A549 (cell line): ENCODE measurements around the gene AUTS2.

ENCODE experiments used
- BHLHE40 ChIP-seq: IDR thresholded peaks from 2 replicates; pipeline ENCODE4 v1.6.1; 2012; ENCODE audit warnings: low read depth, low read length, inconsistent platforms
- CEBPB ChIP-seq, 2 experiments: fragments of >200 bp in 1 of 2; sonication (Bioruptor Twin) in 1 of 2; formaldehyde crosslinking in 1 of 2; IDR thresholded peaks; 2 replicates each; pipeline ENCODE4 v1.6.1; 2012 to 2016
- CTCF ChIP-seq: fragments of >200 bp; sonication (Bioruptor Twin); formaldehyde crosslinking; IDR thresholded peaks from 3 replicates; pipeline ENCODE4 v1.5.1; 2016
- EP300 ChIP-seq, 2 experiments: fragments of >200 bp; sonication (Bioruptor Twin); formaldehyde crosslinking; IDR thresholded peaks; 2 replicates in 1 of 2; 3 replicates in 1 of 2; pipeline ENCODE4 v1.6.1; 2016 to 2017
- FOSL2 ChIP-seq, 2 experiments: fragments of 450-650 bp in 1 of 2; fragments of >200 bp in 1 of 2; sonication (Bioruptor Twin) in 1 of 2; formaldehyde crosslinking; IDR thresholded peaks; 2 replicates each; pipeline versions ENCODE4 v1.5.0 to v1.6.1; 2016 to 2020; ENCODE audit warnings: mild to moderate bottlenecking in 1 of 2, moderate library complexity in 1 of 2
- HMGXB4 ChIP-seq: fragments of 250-450 bp; sonication (Bioruptor Pico); IDR thresholded peaks from 2 replicates; pipeline ENCODE4 v1.5.0; 2021; ENCODE audit warnings: mild to moderate bottlenecking, moderate library complexity, borderline replicate concordance
- JUNB ChIP-seq: fragments of >200 bp; sonication (Bioruptor Twin); formaldehyde crosslinking; IDR thresholded peaks from 2 replicates; pipeline ENCODE4 v1.6.1; 2016
- KDM1A ChIP-seq: fragments of 200-600 bp; sonication (generic); IDR thresholded peaks from 2 replicates; pipeline ENCODE4 v1.6.1; 2016; ENCODE audit warnings: low read depth, mild to moderate bottlenecking
- MAX ChIP-seq: IDR thresholded peaks from 2 replicates; pipeline ENCODE4 v1.6.1; 2012
- NPAS2 ChIP-seq: fragments of 250-450 bp; sonication (Bioruptor Pico); IDR thresholded peaks from 2 replicates; pipeline ENCODE4 v1.8.0; 2022; ENCODE audit warnings: mild to moderate bottlenecking, moderate library complexity, borderline replicate concordance
- PHF8 ChIP-seq: fragments of 200-600 bp; sonication (generic); IDR thresholded peaks from 2 replicates; pipeline ENCODE4 v1.6.1; 2016; ENCODE audit warnings: low read depth, mild to moderate bottlenecking, antibody characterized with exemption, moderate library complexity, borderline replicate concordance
- POLR2A ChIP-seq: IDR thresholded peaks from 2 replicates; pipeline ENCODE4 v1.6.1; 2012; ENCODE audit warnings: mild to moderate bottlenecking, low read length
- ZNF302 ChIP-seq: fragments of 250-450 bp; sonication (Bioruptor Pico); IDR thresholded peaks from 2 replicates; pipeline ENCODE4 v1.9.0; 2021; ENCODE audit warnings: inconsistent platforms, mild to moderate bottlenecking, moderate library complexity
- TF ChIP-seq, protein P1 (sequence below): fragments of 200-600 bp; sonication (generic); IDR thresholded peaks from 2 replicates; pipeline ENCODE4 v1.6.1; 2016; ENCODE audit warnings: antibody characterized with exemption, mild to moderate bottlenecking, moderate library complexity

DNA sequence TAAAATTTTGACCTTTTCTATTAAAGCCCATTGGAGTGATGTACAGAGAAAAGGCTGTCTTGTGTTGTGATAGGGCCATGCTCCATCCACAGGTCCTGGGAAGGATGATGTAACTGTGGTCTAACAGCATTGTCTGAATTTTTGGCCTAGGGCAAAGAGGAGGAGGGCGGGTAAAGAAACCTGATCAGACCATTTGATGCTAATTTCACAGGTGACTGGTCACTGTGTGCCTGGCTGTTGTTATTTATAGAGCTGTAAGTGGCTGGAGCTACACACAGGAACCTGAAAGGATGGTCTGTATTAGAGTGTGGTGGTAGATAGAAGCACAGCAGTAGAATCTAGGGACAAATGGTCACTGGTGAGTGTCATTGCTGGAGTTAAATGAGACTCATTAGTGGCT is 182.1 kb downstream of the AUTS2 start:
- TF ChIP-seq CTCF (no peak), POLR2A (no peak), CEBPB (IDR thresholded peaks at IDR 0.05) (no peak), MAX (no peak), KDM1A (no peak), EP300 (IDR thresholded peaks at IDR 0.05) (no peak), ZNF302 (CRISPR knock-in tag) (no peak), NPAS2 (CRISPR knock-in tag) (no peak), JUNB (no peak), PHF8 (no peak), HMGXB4 (CRISPR knock-in tag) (no peak), FOSL2 (IDR thresholded peaks at IDR 0.05) (no peak), FOSL2 (CRISPR knock-in tag; IDR thresholded peaks at IDR 0.05) (no peak), BHLHE40 (no peak)
- TF ChIP-seq, protein P1, sequence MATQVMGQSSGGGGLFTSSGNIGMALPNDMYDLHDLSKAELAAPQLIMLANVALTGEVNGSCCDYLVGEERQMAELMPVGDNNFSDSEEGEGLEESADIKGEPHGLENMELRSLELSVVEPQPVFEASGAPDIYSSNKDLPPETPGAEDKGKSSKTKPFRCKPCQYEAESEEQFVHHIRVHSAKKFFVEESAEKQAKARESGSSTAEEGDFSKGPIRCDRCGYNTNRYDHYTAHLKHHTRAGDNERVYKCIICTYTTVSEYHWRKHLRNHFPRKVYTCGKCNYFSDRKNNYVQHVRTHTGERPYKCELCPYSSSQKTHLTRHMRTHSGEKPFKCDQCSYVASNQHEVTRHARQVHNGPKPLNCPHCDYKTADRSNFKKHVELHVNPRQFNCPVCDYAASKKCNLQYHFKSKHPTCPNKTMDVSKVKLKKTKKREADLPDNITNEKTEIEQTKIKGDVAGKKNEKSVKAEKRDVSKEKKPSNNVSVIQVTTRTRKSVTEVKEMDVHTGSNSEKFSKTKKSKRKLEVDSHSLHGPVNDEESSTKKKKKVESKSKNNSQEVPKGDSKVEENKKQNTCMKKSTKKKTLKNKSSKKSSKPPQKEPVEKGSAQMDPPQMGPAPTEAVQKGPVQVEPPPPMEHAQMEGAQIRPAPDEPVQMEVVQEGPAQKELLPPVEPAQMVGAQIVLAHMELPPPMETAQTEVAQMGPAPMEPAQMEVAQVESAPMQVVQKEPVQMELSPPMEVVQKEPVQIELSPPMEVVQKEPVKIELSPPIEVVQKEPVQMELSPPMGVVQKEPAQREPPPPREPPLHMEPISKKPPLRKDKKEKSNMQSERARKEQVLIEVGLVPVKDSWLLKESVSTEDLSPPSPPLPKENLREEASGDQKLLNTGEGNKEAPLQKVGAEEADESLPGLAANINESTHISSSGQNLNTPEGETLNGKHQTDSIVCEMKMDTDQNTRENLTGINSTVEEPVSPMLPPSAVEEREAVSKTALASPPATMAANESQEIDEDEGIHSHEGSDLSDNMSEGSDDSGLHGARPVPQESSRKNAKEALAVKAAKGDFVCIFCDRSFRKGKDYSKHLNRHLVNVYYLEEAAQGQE = no peak
